Measurements from ENCODE around the gene LHX6. TPM values are rescaled to one million over a fixed set of nuclear protein-coding genes. Genes with fewer than 3 reads are reported as not detected.

The LHX6 gene
- total RNA-seq, 2 donors from 2014 or later: not detected

GRCh38 chr9:122225312-122226141, 3.2 kb downstream of the LHX6 start:
- Mint-ChIP-seq H3K4me1 (no peaks in the 10 kb centered on the region), H3K9me3 (no peaks in the 10 kb centered on the region), H3K36me3 (ENCODE audit: low read depth) (no peaks in the 10 kb centered on the region), H3K27me3 (peaks cover 56% of the 10 kb centered on the region), H3K4me3 (no peak overlapping the region), H3K27ac (no peak overlapping the region)
- ATAC-seq (replicated peaks): no peak

- Mint-ChIP-seq H3K4me1 (no peaks in the 10 kb centered on the region), H3K36me3 (ENCODE audit: low read depth) (no peaks in the 10 kb centered on the region), H3K27me3 (peaks cover 71% of the 10 kb centered on the region), H3K4me3 (no peak overlapping the region), H3K9me3 (no peaks in the 10 kb centered on the region), H3K27ac (no peak overlapping the region)
- ATAC-seq (replicated peaks): no peak
Measured at GRCh38 chr9:122223435-122223834, 5.3 kb downstream of the LHX6 start.

- peaks cover 77% of the 10 kb centered on the region for H3K27me3 Mint-ChIP-seq
- no peak overlapping the region for H3K27ac Mint-ChIP-seq
- ATAC-seq (replicated peaks): no peak
- no peak overlapping the region for H3K4me3 Mint-ChIP-seq
- no peaks in the 10 kb centered on the region for H3K36me3 Mint-ChIP-seq (ENCODE audit: low read depth)
- no peaks in the 10 kb centered on the region for H3K9me3 Mint-ChIP-seq
- no peaks in the 10 kb centered on the region for H3K4me1 Mint-ChIP-seq
Measured at GRCh38 chr9:122222791-122223190, 6.0 kb downstream of the LHX6 start.

- Mint-ChIP-seq H3K27ac (no peak overlapping the region), H3K27me3 (peaks cover 76% of the 10 kb centered on the region), H3K9me3 (no peaks in the 10 kb centered on the region), H3K4me3 (no peak overlapping the region), H3K36me3 (ENCODE audit: low read depth) (no peaks in the 10 kb centered on the region), H3K4me1 (no peaks in the 10 kb centered on the region)
- no peak for ATAC-seq (replicated peaks)
Measured at GRCh38 chr9:122221183-122221811, 7.5 kb downstream of the LHX6 start.

- H3K27ac Mint-ChIP-seq: no peak overlapping the region
- H3K4me3 Mint-ChIP-seq: no peak overlapping the region
- no peaks in the 10 kb centered on the region for H3K4me1 Mint-ChIP-seq
- no peaks in the 10 kb centered on the region for H3K36me3 Mint-ChIP-seq (ENCODE audit: low read depth)
- H3K27me3 Mint-ChIP-seq: peaks cover 80% of the 10 kb centered on the region
- ATAC-seq (replicated peaks): no peak
- no peaks in the 10 kb centered on the region for H3K9me3 Mint-ChIP-seq
Measured at GRCh38 chr9:122220673-122221182, 8.0 kb downstream of the LHX6 start.

GRCh38 chr9:122219856-122220672, 8.7 kb downstream of the LHX6 start:
- Mint-ChIP-seq H3K9me3 (no peaks in the 10 kb centered on the region), H3K36me3 (ENCODE audit: low read depth) (no peaks in the 10 kb centered on the region), H3K4me3 (peak overlapping the region; percentile 51), H3K27ac (no peak overlapping the region), H3K27me3 (peaks cover 81% of the 10 kb centered on the region), H3K4me1 (no peaks in the 10 kb centered on the region)
- ATAC-seq (replicated peaks): no peak

- Mint-ChIP-seq H3K4me3 (peak overlapping the region; percentile 51), H3K27ac (no peak overlapping the region), H3K36me3 (ENCODE audit: low read depth) (no peaks in the 10 kb centered on the region), H3K9me3 (no peaks in the 10 kb centered on the region), H3K27me3 (peaks cover 80% of the 10 kb centered on the region), H3K4me1 (no peaks in the 10 kb centered on the region)
- ATAC-seq (replicated peaks): no peak
Measured at GRCh38 chr9:122218935-122219855, 9.6 kb downstream of the LHX6 start.

- ATAC-seq (replicated peaks): no peak
- H3K27ac Mint-ChIP-seq: no peak overlapping the region
- H3K9me3 Mint-ChIP-seq: no peaks in the 10 kb centered on the region
- no peaks in the 10 kb centered on the region for H3K36me3 Mint-ChIP-seq (ENCODE audit: low read depth)
- H3K27me3 Mint-ChIP-seq: peaks cover 75% of the 10 kb centered on the region
- peak overlapping the region; percentile 51 for H3K4me3 Mint-ChIP-seq
- H3K4me1 Mint-ChIP-seq: no peaks in the 10 kb centered on the region
Measured at GRCh38 chr9:122218071-122218934, 10.5 kb downstream of the LHX6 start.

- Mint-ChIP-seq H3K4me1 (peaks cover 5% of the 10 kb centered on the region), H3K4me3 (no peak overlapping the region), H3K27ac (no peak overlapping the region), H3K36me3 (ENCODE audit: low read depth) (no peaks in the 10 kb centered on the region), H3K27me3 (peaks cover 75% of the 10 kb centered on the region), H3K9me3 (no peaks in the 10 kb centered on the region)
- no peak for ATAC-seq (replicated peaks)
Measured at GRCh38 chr9:122217640-122218039, 11.1 kb downstream of the LHX6 start.

GRCh38 chr9:122216798-122217418, 11.8 kb downstream of the LHX6 start:
- H3K27ac Mint-ChIP-seq: no peak overlapping the region
- peaks cover 5% of the 10 kb centered on the region for H3K4me1 Mint-ChIP-seq
- peaks cover 72% of the 10 kb centered on the region for H3K27me3 Mint-ChIP-seq
- ATAC-seq (replicated peaks): no peak
- H3K4me3 Mint-ChIP-seq: no peak overlapping the region
- H3K36me3 Mint-ChIP-seq (ENCODE audit: low read depth): no peaks in the 10 kb centered on the region
- no peaks in the 10 kb centered on the region for H3K9me3 Mint-ChIP-seq

- H3K36me3 Mint-ChIP-seq (ENCODE audit: low read depth): no peaks in the 10 kb centered on the region
- peaks cover 71% of the 10 kb centered on the region for H3K27me3 Mint-ChIP-seq
- no peak overlapping the region for H3K4me3 Mint-ChIP-seq
- H3K4me1 Mint-ChIP-seq: peaks cover 5% of the 10 kb centered on the region
- no peaks in the 10 kb centered on the region for H3K9me3 Mint-ChIP-seq
- ATAC-seq (replicated peaks): no peak
- no peak overlapping the region for H3K27ac Mint-ChIP-seq
Measured at GRCh38 chr9:122216138-122216797, 12.5 kb downstream of the LHX6 start.

GRCh38 chr9:122215663-122216062, 13.1 kb downstream of the LHX6 start:
- H3K4me3 Mint-ChIP-seq: no peak overlapping the region
- no peak for ATAC-seq (replicated peaks)
- no peak overlapping the region for H3K27ac Mint-ChIP-seq
- H3K36me3 Mint-ChIP-seq (ENCODE audit: low read depth): no peaks in the 10 kb centered on the region
- no peaks in the 10 kb centered on the region for H3K9me3 Mint-ChIP-seq
- H3K27me3 Mint-ChIP-seq: peaks cover 68% of the 10 kb centered on the region
- H3K4me1 Mint-ChIP-seq: peaks cover 5% of the 10 kb centered on the region
